T-helper 1 cell (primary cell): ENCODE data around the gene TWF1.
"Not testable (repeated sequence)": the region's sequence is repeated elsewhere in the genome, so short reads cannot be mapped to it uniquely, and the experiment has no call there.

ENCODE experiments used
- DNase-seq, 5 donors: peaks; one replicate each; pipeline ENCODE4 v3.0.0-alpha.2; 2012 to 2020
- total RNA-seq, 4 donors: gene quantifications; one replicate each; lab custom pipeline; 2026; lab: John Stamatoyannopoulos, UW

The TWF1 gene
- 45.2 to 112 (median 66.0) reads per million in 4 donors for total RNA-seq

- peak; percentile 64 to 84 (median 75) for DNase-seq
Measured at GRCh38 chr12:43805860-43806736, at the start of gene TWF1. TSS of gene TWF1 (minus strand) at chr12:43806317. CDS start at chr12:43806245, 72 bp downstream.

DNA sequence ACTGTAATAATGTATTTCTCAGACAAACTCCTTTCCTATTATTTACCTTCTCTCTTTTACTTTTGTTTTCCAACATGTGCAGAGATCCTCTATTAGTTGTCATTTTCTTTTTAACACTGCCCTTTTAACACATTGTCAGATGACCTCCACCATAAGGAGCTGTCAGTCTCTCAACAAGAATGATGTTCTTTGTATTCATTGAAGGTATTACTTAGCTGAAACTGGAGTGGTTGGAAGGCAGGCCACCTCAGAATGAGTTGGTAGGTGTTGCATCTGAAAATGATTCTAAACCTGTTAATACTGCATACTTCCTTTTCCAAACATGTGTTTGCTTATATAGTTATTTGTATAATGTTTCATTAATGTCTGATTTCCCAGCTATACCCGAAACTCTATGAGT is 46.6 kb upstream of the TWF1 start:
- no peak for DNase-seq

DNA sequence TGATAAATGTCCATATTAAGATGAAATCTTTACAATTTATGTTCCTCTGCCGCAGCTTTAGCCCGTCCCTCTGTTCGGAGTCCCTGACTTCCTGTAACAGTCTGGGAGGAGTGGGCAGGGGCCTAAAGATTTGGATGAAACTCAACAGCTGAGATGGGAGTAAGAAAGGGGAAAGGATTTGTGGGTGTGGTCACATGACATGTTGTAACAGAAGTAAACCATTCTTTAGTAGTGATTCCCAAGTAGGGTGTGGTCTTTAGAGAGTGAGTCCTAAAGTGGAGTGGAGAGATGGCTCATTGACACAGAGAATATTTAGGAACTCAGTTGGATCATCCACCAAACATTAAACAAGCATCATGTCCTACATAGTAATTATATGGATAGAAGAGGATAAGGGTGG is 42.7 kb upstream of the TWF1 start:
- no peak for DNase-seq

- DNase-seq = no peak
Measured at GRCh38 chr12:43848226-43848507, 42.0 kb upstream of the TWF1 start.

DNA sequence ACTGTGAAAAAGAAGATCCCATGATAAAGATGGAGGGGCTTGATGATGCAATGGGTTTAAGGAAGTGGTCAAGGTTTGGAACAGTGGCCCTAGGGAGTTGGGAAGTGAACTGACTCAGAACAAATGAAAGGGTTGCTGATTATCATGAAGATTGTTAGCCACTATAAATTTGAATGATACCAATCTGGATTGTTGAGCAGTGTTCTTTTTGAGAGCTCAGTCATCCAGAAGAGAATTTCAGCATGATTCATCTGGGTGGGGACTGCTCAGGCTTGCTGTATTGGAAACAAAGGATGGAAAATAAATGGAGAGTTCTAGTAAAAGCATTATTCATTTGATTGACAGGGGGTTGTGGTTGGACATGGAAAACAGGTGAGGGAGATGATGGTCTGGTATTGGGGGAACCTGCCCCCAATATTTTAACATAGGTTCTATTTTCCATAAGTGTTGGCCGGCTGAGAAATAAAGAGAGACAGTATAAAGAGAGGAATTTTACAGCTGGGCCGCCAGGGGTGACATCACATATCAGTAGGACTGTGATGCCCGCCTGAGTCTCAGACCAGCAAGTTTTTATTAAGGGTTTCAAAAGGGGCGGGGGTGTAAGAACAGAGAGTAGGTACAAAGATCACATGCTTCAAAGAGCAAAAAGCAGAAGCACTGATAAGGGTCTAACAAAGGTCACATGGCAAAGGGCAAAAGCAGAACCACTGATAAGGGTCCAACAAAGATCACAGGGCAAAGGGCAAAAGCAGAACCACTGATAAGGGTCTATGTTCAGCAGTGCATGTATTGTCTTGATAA is 41.5 kb upstream of the TWF1 start:
- not testable (repeated sequence) for DNase-seq

DNA sequence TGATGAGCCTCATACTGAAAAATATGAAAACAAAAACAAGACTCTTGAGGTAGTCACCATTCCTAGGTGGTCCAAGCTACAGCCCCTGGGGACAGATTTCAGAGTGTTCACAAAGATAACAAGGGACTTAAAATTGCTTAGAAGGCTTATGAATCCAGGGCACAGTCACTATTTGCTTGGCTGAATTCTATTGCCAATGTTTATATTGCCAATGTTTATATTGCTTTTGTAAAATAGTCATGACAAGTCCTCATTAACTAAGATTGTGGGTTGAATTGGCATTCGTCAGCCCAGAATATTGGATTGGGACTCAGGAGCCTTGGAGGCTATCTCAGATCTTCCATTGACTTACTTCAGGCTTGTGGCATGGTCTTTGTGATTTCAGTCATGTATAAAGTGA is 36.1 kb upstream of the TWF1 start:
- DNase-seq = no peak

DNA sequence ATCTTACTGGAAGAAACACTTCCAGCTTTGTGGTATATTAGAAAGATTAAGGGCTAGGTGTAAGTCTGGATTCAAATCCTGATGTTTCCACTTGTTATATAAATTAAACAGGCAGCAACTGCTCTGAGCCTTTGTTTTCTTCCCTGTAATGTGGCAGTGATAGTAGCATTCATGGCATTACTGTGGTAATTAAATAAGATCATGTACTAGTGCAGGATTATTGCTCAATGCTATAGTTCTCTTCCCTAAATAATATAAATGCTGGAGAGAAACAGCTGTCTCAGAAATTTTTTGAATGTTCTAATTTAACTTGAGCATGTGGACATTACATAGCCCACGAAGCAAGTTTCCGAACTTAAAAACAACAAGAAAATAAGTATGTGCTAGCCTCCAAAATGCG is 35.1 kb upstream of the TWF1 start:
- DNase-seq = no peak

- DNase-seq = no peak
Measured at GRCh38 chr12:43840338-43840737, 34.2 kb upstream of the TWF1 start.

DNA sequence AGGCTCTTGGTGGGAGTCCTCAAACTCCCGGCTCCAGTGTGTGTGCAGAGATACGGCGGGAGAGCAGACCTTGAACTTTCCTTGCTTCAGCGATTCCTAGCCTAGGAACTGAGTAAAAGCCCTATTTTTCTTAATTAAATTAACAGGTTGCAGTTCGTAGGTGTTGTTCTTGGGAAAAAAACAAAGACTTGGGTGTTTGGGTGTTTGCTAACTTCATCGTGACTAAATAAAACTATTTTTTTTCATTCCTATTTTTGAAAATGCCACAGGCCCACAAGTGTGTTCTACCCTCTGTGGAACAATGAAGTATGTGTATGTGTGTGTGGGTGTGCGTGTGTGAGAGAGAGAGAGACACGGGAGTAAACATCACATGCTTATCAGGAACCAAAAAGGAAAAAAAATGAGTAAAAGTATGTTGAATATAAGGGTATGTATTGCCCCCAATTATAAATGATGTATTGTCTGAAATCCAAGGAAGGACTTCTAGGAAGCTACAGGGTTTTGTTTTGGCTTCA is 30.4 kb upstream of the TWF1 start:
- peak in 1 of 5 donors; percentile 2 for DNase-seq

DNA sequence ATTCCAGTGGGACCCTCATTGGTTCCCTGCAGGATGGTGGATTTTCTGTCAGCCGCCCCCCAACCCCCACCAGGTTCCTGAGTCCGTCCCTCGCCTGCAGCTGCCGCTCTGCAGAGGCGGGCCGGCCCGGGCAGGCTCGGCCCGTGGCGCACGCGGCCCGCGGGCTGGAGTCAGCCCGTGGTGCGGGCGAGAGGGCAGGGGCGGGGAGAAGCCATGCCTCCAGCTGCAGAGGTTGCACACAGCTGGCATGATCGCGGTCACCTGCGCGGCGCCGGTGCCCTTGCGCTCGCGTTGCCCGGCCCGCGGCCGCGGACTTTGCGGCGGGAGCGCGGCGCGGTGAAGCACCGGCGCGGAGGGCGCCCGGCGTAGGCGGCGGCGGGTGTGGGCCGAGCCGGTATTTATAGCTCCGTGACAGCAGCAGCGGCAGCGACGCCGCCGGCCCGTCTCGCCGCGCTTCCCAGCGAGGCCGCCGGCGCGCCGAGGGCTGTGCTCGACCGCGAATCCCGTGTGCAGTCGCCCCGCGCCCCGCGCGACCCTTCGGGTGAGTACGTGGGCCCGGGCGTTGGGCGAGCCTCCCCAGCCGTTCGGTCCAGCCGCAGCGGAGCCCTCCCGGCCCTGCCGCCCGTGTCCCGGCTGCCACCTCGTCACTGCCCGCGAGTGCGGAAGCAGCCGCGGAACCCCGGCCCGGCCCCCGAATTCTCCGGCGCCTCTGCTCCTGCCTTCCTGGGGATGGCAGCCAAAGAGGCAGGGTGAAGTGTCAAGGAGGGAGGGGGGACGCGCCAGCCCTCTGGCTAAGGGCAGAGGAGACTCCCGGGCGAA is 29.7 kb upstream of the TWF1 start, which contains the start of gene TMEM117:
Gene TMEM117 (plus strand): TSS at position 426 of the 819 bp plus-strand sequence.
- peak; percentile 23 to 58 (median 49) for DNase-seq

- peak in 1 of 5 donors; percentile 15 for DNase-seq
Measured at GRCh38 chr12:43835264-43835655, 29.1 kb upstream of the TWF1 start.

DNA sequence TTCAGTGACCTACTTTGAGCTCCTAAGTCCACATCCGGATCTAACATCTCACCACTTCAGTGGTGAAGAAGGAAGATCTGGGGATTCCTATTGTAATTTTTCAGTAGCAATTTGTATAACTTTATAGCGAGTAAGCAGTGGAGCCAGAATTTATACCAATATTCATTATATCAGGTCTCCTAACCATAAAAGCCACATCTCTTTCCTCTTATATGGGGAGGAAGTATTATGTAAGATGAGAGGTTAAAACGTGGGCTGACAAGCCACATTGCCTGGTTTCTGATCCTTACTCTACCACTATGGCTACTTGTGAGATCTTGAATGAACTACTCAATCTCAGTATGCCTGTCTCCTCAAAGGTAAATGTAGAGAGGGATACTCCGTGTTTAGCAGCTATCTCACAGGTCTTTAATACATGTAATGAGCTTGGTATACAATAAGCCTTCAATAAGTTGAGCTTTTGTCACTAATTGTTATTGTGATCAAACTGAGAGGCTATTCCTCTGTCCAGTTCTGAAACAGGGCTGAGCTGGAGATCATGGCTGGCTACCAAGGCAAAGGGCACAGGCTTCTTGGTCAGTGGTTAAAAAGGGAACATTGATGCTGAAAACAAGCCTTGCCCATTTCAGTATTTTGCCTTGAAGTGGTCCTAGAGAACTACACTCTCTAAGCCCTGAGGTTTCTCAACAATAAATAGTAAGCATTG is 26.5 kb upstream of the TWF1 start:
- DNase-seq = peak in 1 of 5 donors; percentile 26

GRCh38 chr12:43827093-43827492 is 21.0 kb upstream of the TWF1 start:
- no peak for DNase-seq

GRCh38 chr12:43826681-43827080 is 20.6 kb upstream of the TWF1 start:
- DNase-seq = no peak

- no peak for DNase-seq
Measured at GRCh38 chr12:43824207-43824775, 18.2 kb upstream of the TWF1 start.

DNA sequence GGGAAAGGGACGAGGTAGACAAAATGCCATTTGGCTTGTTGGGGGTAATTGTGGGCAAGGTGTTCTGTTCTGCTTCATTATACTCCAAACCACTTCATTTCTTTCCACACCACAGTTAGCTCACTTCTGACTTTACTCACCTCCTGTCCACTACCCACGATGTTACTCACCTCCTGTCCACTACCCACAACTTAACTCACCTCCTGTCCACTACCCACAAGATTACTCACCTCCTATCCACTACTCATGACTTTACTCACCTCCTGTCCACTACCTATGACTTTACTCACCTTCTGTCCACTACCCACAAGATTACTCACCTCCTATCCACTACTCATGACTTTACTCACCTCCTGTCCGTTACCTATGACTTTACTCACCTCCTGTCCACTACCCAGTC is 10.1 kb upstream of the TWF1 start:
- no peak for DNase-seq

DNA sequence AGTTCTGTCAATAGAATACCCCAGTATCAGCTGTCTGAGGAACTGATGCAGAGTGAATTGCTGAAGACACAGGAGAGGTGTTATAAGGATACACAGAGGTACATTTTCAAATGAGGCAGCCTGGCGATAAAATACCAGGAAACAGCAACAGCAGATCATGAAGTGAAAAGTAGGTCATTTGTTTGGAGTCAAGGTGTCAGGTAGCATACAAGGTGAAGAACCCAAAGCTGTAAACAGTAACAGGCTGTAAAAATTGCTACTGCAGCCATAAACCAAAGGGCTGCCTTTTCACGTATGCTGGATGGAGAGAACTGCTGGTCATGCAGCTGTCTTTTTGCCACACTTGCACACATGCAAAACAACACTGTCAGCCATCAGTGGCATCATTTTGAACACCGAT is 9.3 kb upstream of the TWF1 start:
- no peak for DNase-seq

- DNase-seq = no peak
Measured at GRCh38 chr12:43812926-43813325, 6.8 kb upstream of the TWF1 start.

- DNase-seq = no peak
Measured at GRCh38 chr12:43812057-43812456, 5.9 kb upstream of the TWF1 start.

- no peak for DNase-seq
Measured at GRCh38 chr12:43807386-43807785, 1.3 kb upstream of the TWF1 start.

DNA sequence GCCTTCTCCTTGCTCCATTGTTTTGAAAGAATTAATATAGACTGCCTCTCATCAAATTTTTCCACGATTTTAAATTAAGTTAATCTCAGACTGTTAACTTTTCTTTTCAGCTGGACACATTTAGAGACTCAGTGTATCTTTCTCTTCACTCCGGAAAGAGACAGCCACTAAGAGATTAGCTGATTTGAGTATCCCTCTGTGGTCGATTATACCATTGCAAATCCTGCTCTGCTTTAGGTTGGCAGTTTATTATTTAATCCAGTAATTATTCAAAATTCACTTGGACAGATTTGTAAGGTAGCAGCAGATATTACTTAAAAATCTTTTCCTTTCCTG is 588 bp upstream of the TWF1 start:
- no peak for DNase-seq
